ENCODE measurements around the gene HOXB8. TPM values are rescaled to one million over a fixed set of nuclear protein-coding genes. Genes with fewer than 3 reads are reported as not detected.

Gene HOXB8
- total and polyA plus RNA-seq, 4 experiments from 2014 or later, result not detected

DNA sequence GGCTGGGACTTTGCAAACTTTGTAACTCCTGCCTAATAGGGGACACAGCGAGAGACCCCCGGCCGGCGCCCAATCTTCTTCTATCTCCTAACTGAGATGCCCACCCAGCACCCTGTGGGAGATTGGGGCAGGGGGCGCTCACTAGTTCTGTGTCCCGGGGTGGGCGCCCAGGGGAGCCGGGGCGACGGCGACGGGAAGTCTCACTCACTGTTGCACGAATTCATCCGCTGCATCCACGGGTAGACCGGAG, 17.6 kb downstream of the HOXB8 start:
- peaks cover 27 to 58% (median 45%) of the 10 kb centered on the region in 4 donors for H3K4me1 Mint-ChIP-seq
- CTCF ChIA-PET (ENCODE audit: partially characterized antibody), result no interaction called here
- no peak overlapping the region for H3K27ac ChIP-seq (ENCODE audit: low read depth, low read length)
- intact Hi-C loops (cut with micrococcal nuclease), result no loop called here
- peak overlapping the region in 3 of 7 donors; percentile 13 to 73 (median 31) for H3K27ac Mint-ChIP-seq
- H3K4me3 Mint-ChIP-seq, result peak overlapping the region; percentile 75 to 93 (median 86)
- peaks cover 76% of the 10 kb centered on the region for H3K27me3 ChIP-seq (ENCODE audit: insufficient read depth, low read length)
- peak overlapping the region; percentile 54 to 57 for H3K4me3 ChIP-seq (ENCODE audit: low read length in 2 of 2)
- DNase-seq, result peak in 3 of 5 donors; percentile 45 to 52 (median 52)
- H3K4me1 ChIP-seq (ENCODE audit: insufficient read depth, low read length), result peaks cover 52% of the 10 kb centered on the region
- POLR2A ChIA-PET (ENCODE audit: partially characterized antibody), result no interaction called here
- H3K36me3 ChIP-seq (ENCODE audit: insufficient read depth, low read length), result no peaks in the 10 kb centered on the region
- no peaks in the 10 kb centered on the region for H3K36me3 Mint-ChIP-seq
- no peaks in the 10 kb centered on the region for H3K9me3 ChIP-seq (ENCODE audit: control insufficient read depth in 1 of 2, low read length in 2 of 2)
- peaks cover 53 to 80% of the 10 kb centered on the region in 2 donors for H3K27me3 Mint-ChIP-seq
- no peaks in the 10 kb centered on the region for H3K9me3 Mint-ChIP-seq

DNA sequence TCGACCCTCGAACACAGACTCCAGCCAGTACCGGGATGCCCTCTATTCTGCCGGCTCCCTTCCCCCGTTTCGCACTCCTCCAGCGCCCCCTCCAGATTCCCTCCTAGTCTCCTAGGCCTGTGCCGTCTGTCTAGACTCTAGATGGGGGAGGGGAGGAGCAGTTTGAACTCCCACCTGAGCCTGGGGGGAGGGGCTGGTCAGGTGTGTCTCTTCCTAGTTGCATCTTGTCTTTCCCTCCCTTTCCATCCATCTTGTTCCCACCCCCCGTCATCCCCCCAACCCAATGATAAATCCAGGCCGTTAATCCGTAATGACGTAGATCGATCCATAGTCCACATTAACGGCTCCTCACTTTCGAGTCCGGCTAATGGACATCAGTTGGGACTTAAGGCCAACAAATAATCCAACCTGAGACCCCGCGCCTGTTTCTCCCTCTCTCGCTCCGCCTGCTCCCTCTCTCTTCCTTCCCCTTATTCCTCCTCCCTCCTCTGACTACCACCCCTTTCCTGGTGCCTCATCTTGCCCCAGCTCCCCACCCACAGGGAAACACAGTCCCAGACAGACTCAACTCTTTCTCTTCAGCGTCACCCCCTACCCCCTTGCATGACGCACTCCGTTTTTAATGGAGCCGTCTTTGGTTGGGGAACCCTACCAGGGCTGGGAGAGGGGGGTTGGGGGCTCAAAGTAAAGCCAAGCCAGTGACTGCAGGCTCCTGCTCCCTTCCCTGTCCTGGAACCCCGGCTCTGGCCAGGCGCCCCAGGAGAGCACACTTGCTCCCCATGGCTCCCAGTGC, 18.2 kb downstream of the HOXB8 start:
- Histone ChIP-seq H3K36me3 (ENCODE audit: insufficient read depth, low read length) (no peaks in the 10 kb centered on the region), H3K9me3 (ENCODE audit: control insufficient read depth in 1 of 2, low read length in 2 of 2) (no peaks in the 10 kb centered on the region), H3K27ac (ENCODE audit: low read depth, low read length) (no peak overlapping the region), H3K4me1 (ENCODE audit: insufficient read depth, low read length) (peaks cover 52% of the 10 kb centered on the region), H3K4me3 (ENCODE audit: low read length in 2 of 2) (peak overlapping the region; percentile 47 to 54), H3K27me3 (ENCODE audit: insufficient read depth, low read length) (peaks cover 72% of the 10 kb centered on the region)
- H3K27ac Mint-ChIP-seq, result peak overlapping the region in 4 of 7 donors; percentile 13 to 73 (median 28)
- H3K4me1 Mint-ChIP-seq, result peaks cover 26 to 58% (median 43%) of the 10 kb centered on the region in 4 donors
- ChIA-PET POLR2A (ENCODE audit: partially characterized antibody) (interaction anchor here (1.3 kb wide), 1 partner anchor 17 kb away, joined by 4 read pairs; no protein-coding TSS in a partner anchor), CTCF (ENCODE audit: partially characterized antibody) (interaction anchor here (0.6 to 1.2 kb wide), 4 partner anchors 17 to 263 kb away, joined by 3 to 4 read pairs (median 3); no protein-coding TSS in a partner anchor)
- DNase-seq, result no peak
- peak overlapping the region; percentile 67 to 93 (median 86) for H3K4me3 Mint-ChIP-seq
- no peaks in the 10 kb centered on the region for H3K9me3 Mint-ChIP-seq
- peaks cover 55 to 78% of the 10 kb centered on the region in 2 donors for H3K27me3 Mint-ChIP-seq
- intact Hi-C loops (cut with micrococcal nuclease), result no loop called here
- H3K36me3 Mint-ChIP-seq, result no peaks in the 10 kb centered on the region

DNA sequence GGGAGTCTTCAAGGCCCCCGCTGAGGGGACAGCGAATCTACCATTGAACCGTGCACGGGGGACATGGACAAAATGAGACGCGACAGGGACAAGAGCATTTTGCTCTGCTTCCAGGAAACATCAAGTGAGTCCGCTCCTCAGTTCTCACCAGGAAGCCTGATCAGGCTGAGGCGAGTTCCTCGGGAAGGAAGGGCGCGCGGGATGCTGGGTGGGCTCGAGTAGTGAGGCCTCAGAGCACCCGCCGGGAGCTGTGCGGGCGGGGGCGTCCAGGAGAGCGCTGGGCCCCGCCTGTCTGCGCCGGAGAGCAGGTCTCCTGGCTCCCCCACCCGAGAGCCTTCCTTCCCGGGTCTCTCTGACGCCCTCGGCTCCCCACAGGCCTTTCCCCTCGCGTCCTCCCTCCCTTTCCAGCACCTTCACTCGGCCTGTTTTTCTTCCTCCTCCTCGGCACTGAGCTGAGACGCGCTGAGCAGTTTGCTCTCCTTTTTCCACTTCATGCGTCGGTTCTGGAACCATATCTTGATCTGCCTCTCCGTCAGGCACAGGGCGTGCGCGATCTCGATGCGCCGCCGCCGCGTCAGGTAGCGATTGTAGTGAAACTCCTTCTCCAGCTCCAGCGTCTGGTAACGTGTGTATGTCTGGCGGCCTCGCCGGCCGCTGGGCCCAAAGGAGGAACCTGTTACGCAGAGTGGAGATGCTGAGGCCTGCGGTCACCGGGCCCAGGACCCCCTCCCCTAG, 18.9 kb downstream of the HOXB8 start:
- no peaks in the 10 kb centered on the region for H3K36me3 ChIP-seq (ENCODE audit: insufficient read depth, low read length)
- H3K4me1 ChIP-seq (ENCODE audit: insufficient read depth, low read length), result peaks cover 46% of the 10 kb centered on the region
- ChIA-PET CTCF (ENCODE audit: partially characterized antibody) (interaction anchor here (0.6 to 6.0 kb wide), 7 partner anchors 12 to 288 kb away, joined by 3 to 59 read pairs (median 3); no protein-coding TSS in a partner anchor), POLR2A (ENCODE audit: partially characterized antibody) (interaction anchor here (1.3 kb wide), 1 partner anchor 18 kb away, joined by 4 read pairs; no protein-coding TSS in a partner anchor)
- intact Hi-C loops (cut with micrococcal nuclease), result no loop called here
- Mint-ChIP-seq H3K27ac (peak overlapping the region in 4 of 7 donors; percentile 23 to 73 (median 42)), H3K9me3 (no peaks in the 10 kb centered on the region), H3K4me1 (peaks cover 23 to 52% (median 42%) of the 10 kb centered on the region in 4 donors), H3K36me3 (no peaks in the 10 kb centered on the region), H3K27me3 (peaks cover 55 to 78% of the 10 kb centered on the region in 2 donors), H3K4me3 (peak overlapping the region; percentile 67 to 93 (median 86))
- no peaks in the 10 kb centered on the region for H3K9me3 ChIP-seq (ENCODE audit: control insufficient read depth in 1 of 2, low read length in 2 of 2)
- H3K27me3 ChIP-seq (ENCODE audit: insufficient read depth, low read length), result peaks cover 65% of the 10 kb centered on the region
- DNase-seq, result peak in 1 of 5 donors; percentile 64
- H3K4me3 ChIP-seq (ENCODE audit: low read length in 2 of 2), result peak overlapping the region in 1 of 2 donors; percentile 47
- no peak overlapping the region for H3K27ac ChIP-seq (ENCODE audit: low read depth, low read length)

DNA sequence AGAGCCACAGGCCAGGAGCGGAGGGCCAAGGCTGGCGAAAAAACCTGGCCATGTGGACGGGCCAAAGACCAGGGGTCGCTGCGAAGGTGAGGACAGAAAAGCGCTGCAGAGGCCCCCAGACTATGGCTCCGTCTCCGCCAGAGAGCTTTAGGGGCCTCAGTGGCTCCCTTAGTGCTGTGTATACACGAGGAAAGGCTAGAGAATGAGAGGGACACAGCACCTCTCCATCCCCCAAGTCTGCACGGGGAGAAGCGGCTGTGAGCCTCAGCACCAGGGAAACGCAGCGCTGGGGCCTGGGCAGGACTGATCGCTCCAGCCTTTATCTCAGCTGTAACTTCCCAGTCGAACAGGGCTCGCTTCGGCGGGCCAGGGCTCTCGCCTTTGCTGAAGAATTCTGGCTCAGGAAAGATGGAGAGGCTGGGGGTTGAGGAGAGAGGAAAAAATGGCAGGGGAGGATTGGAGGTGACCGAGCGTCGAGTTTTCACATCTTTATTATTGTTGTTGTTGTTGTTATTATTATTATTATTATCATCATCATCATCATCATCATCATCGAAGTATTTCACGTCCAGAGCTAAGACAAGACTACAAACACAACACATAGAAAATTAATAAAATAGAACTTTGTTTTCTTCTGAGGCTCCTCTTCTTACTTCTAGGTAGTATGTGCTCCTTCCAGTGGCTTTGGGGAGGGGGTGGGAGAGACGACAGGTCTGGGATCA, 19.7 kb downstream of the HOXB8 start:
- intact Hi-C loops (cut with micrococcal nuclease), result no loop called here
- H3K27ac Mint-ChIP-seq, result peak overlapping the region in 1 of 7 donors; percentile 23
- POLR2A ChIA-PET (ENCODE audit: partially characterized antibody), result interaction anchor here (1.3 kb wide), 1 partner anchor 19 kb away, joined by 4 read pairs; no protein-coding TSS in a partner anchor

DNA sequence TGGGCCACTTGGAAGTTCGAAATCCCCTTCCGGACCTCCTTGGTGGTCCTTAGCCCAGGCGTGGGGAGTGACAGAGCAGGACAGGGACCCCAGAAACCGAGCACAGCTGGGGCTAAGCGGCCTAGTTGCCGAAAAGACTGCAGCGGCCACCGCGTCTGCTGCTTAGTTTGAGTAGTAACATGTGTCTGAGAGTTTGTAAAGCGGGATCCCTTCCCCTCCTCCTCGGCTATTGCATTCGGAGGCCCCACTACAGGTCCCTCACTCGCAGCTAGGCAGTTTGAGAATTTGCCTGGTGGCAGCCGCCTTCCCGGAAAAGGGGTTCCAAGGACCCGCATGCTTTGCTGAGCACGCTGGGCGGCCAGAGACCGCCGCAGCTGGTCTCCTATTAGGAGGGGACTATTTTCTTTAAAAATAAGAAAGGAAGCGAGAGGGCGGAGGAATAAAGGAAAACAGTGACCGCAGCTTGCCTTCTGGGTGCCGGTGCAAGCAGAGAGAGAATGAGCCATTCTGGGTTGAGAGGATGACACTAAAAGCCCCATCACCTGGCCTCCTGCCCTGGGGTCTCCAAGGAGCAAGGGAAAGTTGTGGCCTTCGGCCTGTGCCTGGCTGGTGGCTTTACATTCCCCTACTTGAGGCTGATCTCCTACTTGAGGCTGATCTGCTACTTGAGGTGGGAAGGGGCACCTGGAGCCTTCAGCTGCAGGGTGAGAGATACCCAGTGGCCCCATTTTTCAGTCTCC, 20.4 kb downstream of the HOXB8 start:
- Histone ChIP-seq H3K27me3 (ENCODE audit: insufficient read depth, low read length) (peaks cover 53% of the 10 kb centered on the region), H3K9me3 (ENCODE audit: control insufficient read depth in 1 of 2, low read length in 2 of 2) (no peaks in the 10 kb centered on the region), H3K27ac (ENCODE audit: low read depth, low read length) (no peak overlapping the region), H3K36me3 (ENCODE audit: insufficient read depth, low read length) (no peaks in the 10 kb centered on the region), H3K4me1 (ENCODE audit: insufficient read depth, low read length) (peaks cover 46% of the 10 kb centered on the region), H3K4me3 (ENCODE audit: low read length in 2 of 2) (no peak overlapping the region)
- Mint-ChIP-seq H3K36me3 (no peaks in the 10 kb centered on the region), H3K9me3 (peaks cover 0 to 2% (median 0%) of the 10 kb centered on the region in 8 donors), H3K4me3 (peak overlapping the region in 1 of 8 donors; percentile 26), H3K4me1 (peaks cover 23 to 56% (median 42%) of the 10 kb centered on the region in 4 donors), H3K27ac (no peak overlapping the region), H3K27me3 (peaks cover 49 to 75% of the 10 kb centered on the region in 2 donors)
- intact Hi-C loops (cut with micrococcal nuclease), result loop anchor here (1.0 to 5.0 kb wide), 2 partner anchors 102 to 567 kb away; no protein-coding TSS in a partner anchor
- DNase-seq, result no peak
- POLR2A ChIA-PET (ENCODE audit: partially characterized antibody), result no interaction called here
- CTCF ChIA-PET (ENCODE audit: partially characterized antibody), result interaction anchor here (0.7 to 6.0 kb wide), 10 partner anchors 24 to 515 kb away, joined by 3 to 59 read pairs (median 29); no protein-coding TSS in a partner anchor

More for the DNA sequence above, 19.7 kb downstream of the HOXB8 start:
- Mint-ChIP-seq H3K9me3 (peaks cover 0 to under 1% (median 0%) of the 10 kb centered on the region in 8 donors), H3K27me3 (peaks cover 53 to 77% of the 10 kb centered on the region in 2 donors), H3K4me1 (peaks cover 23 to 53% (median 42%) of the 10 kb centered on the region in 4 donors), H3K4me3 (peak overlapping the region in 4 of 8 donors; percentile 14 to 41 (median 28)), H3K36me3 (no peaks in the 10 kb centered on the region)
- peaks cover 59% of the 10 kb centered on the region for H3K27me3 ChIP-seq (ENCODE audit: insufficient read depth, low read length)
- CTCF ChIA-PET (ENCODE audit: partially characterized antibody), result interaction anchor here (0.7 to 6.0 kb wide), 10 partner anchors 11 to 515 kb away, joined by 3 to 59 read pairs (median 6); no protein-coding TSS in a partner anchor
- no peak overlapping the region for H3K4me3 ChIP-seq (ENCODE audit: low read length in 2 of 2)
- H3K27ac ChIP-seq (ENCODE audit: low read depth, low read length), result no peak overlapping the region
- H3K36me3 ChIP-seq (ENCODE audit: insufficient read depth, low read length), result no peaks in the 10 kb centered on the region
- no peak for DNase-seq
- peaks cover 46% of the 10 kb centered on the region for H3K4me1 ChIP-seq (ENCODE audit: insufficient read depth, low read length)
- no peaks in the 10 kb centered on the region for H3K9me3 ChIP-seq (ENCODE audit: control insufficient read depth in 1 of 2, low read length in 2 of 2)

Data from CD4-positive, alpha-beta memory T cell (primary cell).